Measurements from ENCODE around the gene HIVEP3.

Gene HIVEP3

GRCh38 chr1:41813755-41814745 is 104.7 kb downstream of the HIVEP3 start:
- TF ChIP-seq CTCF (IDR thresholded peaks at IDR 0.05; ENCODE audit: unreplicated experiment in 3 of 3) = no peak
- Mint-ChIP-seq H3K27ac (no peak overlapping the region), H3K27me3 (ENCODE audit: low read depth) (peaks cover 18% of the 10 kb centered on the region), H3K36me3 (ENCODE audit: low read depth) (no peaks in the 10 kb centered on the region), H3K4me3 (no peak overlapping the region), H3K9me3 (no peaks in the 10 kb centered on the region), H3K4me1 (peaks cover 4% of the 10 kb centered on the region)

DNA sequence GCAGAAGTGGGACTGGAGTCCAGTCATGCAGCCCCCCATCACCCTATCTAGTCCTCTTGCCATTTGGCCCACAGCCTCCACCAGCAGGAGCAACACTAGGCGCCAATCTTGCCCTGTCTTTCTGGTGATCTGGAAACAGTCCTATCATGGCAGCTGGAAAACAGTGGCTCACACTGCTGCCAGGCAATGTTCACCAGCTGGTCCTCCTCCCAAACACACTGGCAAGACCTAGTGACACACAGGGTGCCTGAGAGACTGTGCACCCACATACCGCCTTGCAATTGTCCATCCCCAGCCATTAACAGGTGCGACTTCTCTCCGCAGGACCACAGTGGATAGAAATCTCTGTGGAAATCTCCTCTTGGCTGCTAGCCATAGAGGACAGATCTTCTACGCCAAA is 105.5 kb downstream of the HIVEP3 start:
- Mint-ChIP-seq H3K27me3 (ENCODE audit: low read depth) (peaks cover 11% of the 10 kb centered on the region), H3K27ac (no peak overlapping the region), H3K4me3 (no peak overlapping the region), H3K9me3 (no peaks in the 10 kb centered on the region), H3K4me1 (peaks cover 4% of the 10 kb centered on the region), H3K36me3 (ENCODE audit: low read depth) (no peaks in the 10 kb centered on the region)
- no peak for TF ChIP-seq CTCF (IDR thresholded peaks at IDR 0.05; ENCODE audit: unreplicated experiment in 3 of 3)

DNA sequence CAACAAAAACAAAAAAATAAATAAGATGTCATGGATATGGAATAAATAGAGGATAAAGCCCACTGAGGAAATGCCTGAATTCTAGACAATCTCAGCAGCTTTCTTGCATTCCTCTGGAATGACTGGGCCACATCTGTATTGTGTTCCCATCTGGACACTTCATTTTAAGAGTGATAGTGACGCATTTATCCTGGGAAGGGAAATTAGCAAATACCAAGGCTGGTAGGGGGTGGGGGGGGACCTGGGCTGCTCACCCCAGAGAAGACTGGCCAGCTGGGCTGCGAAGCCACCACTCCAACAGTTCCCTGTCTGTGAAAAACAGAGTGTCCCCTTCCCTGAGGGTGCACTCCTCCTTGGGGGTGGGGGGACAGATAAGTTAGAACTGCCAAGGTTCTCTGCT is 106.3 kb downstream of the HIVEP3 start:
- no peaks in the 10 kb centered on the region for H3K36me3 Mint-ChIP-seq (ENCODE audit: low read depth)

DNA sequence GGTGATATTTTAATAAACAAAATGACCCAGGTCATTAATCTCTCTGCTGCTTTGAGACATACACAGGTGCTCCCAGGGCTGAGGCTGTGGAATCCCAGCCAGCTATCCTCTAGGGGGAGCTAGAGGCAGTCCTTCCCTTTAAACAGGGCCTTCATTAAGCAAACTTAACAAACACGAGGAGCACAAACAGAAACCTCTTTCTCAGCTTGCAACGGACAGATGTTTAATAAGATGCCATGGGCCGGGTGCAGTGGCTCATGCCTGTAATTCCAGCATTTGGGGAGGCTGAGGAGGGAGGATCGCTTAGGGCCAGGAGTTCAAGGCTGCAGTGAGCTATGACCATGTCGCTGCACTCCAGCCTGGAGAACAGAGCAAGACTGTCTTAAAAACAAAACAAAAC is 106.7 kb downstream of the HIVEP3 start:
- Mint-ChIP-seq H3K27ac (no peak overlapping the region), H3K4me3 (no peak overlapping the region), H3K36me3 (ENCODE audit: low read depth) (no peaks in the 10 kb centered on the region), H3K9me3 (no peaks in the 10 kb centered on the region), H3K27me3 (ENCODE audit: low read depth) (peaks cover 12% of the 10 kb centered on the region), H3K4me1 (peaks cover 4% of the 10 kb centered on the region)
- TF ChIP-seq CTCF (IDR thresholded peaks at IDR 0.05; ENCODE audit: unreplicated experiment in 3 of 3) = peak; percentile 34 to 56 (median 40)

More for the DNA sequence above, 106.3 kb downstream of the HIVEP3 start:
- Mint-ChIP-seq H3K4me1 (peaks cover 4% of the 10 kb centered on the region), H3K4me3 (no peak overlapping the region), H3K9me3 (no peaks in the 10 kb centered on the region), H3K27ac (no peak overlapping the region), H3K27me3 (ENCODE audit: low read depth) (peaks cover 13% of the 10 kb centered on the region)
- TF ChIP-seq CTCF (IDR thresholded peaks at IDR 0.05; ENCODE audit: unreplicated experiment in 3 of 3) = no peak

DNA sequence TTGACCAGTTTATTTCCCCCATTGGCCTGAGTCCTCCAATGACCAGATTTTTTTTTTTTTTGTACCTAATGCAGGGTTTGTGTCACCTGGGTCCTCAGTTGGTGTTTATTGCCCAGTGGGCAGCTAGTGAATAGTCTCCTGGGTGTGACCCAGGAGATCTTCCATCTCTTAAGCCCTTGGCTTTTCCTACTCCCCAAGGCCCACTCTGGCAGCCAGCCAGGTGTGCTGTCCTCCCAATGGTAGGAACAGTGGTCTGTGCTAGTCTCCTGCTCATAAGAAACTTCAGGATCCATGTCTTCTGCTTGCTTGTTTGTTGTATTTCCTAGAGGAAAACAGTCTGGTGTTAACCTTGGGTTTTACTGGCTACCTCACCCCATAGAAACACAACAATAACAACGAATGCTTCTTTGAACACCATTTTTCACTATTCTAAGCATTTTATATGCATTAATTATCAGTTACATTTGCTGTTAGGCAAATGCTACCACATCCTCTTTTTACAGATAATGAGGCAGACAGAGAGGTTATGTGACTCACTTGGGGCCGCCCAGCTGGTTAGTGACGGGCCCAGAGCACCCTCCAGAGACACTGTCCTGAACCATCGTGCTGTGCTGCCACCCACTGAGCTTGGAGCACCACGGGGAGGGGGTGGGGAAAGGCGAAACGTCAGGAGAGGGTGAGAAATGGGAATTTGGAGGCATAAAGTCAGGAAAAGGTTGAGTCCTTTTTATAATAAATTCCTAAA is 107.5 kb downstream of the HIVEP3 start:
- Mint-ChIP-seq H3K4me1 (peaks cover 4% of the 10 kb centered on the region), H3K36me3 (ENCODE audit: low read depth) (no peaks in the 10 kb centered on the region), H3K27ac (no peak overlapping the region), H3K27me3 (ENCODE audit: low read depth) (peaks cover 11% of the 10 kb centered on the region), H3K4me3 (no peak overlapping the region), H3K9me3 (no peaks in the 10 kb centered on the region)
- no peak for TF ChIP-seq CTCF (IDR thresholded peaks at IDR 0.05; ENCODE audit: unreplicated experiment in 3 of 3)

Data from nephron (organoid).